NCI-H2029 treated with DMSO at 0.1 percent for 48 hours (cell line): Measurements from ENCODE around the gene PLCB2.
A peak's percentile ranks its signal among the peaks of the same experiment; 100 is the strongest.

ENCODE experiments used
- DNase-seq: peaks from one replicate; lab custom pipeline; 2025; lab: John Stamatoyannopoulos, UW

PLCB2 gene

DNA sequence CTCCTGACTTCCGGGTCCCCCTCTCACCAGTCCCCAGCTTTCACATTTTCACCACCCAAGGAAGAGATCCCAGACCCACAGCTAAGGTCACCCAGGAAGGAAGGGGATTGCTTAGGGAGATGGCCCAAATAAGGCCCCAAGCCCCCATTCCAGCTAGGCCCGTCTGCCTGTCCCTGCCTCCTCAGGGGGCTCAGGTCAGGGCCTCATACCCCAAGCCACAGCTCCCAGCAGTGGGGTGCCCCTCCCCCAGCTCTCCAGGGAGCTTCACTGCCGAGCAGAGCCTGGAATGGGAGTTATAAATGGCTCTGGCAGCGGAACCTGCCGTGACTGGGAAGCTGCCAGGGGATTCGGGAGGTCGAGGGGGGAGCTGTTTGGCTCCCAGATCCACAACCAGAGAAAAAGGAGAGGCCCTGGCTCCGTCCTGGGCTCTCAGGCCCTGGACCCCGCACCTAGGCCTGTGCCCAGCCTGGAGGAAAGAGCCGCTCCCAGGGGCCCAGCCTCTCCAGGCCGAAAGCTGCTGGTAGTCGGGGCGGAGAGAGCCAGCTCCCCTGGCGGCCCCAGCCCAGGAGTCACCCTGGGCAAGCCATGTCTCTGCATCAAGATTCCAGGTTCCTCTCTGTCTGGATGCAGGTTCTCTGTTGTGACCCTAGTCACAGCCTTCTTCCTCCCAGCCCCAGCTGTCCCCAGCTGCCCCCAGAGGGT is 32.5 kb upstream of the PLCB2 start:
- DNase-seq = no peak

DNA sequence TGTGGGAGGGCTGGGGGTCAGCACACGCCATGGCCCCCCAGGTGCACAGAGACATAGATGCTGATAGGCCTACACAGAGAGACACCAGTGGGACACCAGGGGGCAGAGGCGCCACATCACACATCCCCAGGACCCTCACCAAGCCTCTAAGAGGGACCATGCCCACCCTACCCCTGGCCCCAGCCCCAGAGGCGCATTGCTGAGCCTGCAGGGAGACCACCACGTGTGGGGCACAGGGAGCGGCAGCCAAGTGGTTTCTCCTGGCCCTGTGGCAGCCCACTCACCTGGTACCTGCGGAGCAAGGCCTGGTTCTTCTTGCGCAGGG is 31.8 kb upstream of the PLCB2 start:
- no peak for DNase-seq

DNA sequence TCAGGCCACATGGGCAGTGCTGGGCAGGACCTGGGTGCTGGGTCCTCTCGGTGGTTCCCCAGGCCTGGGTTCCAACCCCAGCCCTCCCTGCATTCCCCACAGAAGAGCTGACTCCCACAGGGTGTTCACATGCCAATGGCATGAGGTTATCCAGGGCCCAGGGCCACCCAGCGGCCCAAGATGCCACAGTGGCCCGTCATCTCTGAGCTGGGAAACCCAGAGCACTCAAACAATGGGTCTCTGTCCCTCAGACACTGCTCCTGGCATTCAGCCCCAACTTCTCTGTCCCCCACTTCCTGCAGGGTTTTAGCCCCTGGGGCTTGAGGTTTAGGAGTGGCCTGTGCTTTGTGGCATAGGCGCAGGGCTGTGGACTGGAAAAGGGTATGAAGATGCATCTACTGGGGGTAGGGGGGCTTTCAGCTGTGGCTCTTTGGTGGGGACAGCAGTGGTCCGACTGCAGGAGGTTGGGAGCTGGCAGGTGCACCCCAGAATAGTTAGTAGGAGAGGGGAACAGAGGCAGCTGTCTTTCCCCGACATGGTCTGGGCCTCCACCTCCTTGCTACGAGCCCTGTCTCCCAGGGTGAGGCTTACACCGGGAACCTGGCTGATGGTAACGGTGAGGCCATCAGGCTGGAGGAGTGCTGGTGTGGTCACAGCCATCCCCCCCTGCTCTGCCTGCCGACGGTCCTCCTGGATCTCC is 31.3 kb upstream of the PLCB2 start:
- no peak for DNase-seq

DNA sequence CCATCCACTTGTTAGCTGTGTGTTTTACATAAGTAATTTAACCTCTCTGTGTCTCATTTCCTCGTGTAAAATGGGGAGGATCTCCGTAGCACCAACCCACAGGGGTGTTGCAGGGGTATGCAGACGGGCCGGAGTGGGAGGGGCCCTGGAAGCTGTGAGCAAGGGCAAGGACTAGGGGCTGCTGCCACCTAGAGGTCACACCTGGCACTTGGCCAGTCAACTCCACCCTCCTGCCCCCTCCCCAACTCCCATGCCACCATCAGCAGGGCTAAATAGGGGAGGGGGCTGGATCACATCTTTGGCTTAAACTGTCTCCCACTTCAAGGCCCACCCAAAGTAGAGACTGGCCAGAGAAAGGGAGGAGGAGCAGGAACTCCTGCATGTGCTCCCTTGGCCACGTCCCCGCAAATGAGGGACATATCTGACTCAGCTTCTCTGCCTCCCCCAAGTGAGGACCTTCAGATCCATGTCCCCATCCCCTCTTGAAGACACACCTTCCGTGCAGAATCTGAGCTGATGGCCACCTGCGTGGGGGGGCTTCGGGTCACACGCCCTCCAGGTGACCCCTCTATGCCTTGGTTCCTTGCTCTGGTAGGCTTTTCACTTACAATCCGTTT is 30.4 kb upstream of the PLCB2 start:
- DNase-seq = no peak

DNA sequence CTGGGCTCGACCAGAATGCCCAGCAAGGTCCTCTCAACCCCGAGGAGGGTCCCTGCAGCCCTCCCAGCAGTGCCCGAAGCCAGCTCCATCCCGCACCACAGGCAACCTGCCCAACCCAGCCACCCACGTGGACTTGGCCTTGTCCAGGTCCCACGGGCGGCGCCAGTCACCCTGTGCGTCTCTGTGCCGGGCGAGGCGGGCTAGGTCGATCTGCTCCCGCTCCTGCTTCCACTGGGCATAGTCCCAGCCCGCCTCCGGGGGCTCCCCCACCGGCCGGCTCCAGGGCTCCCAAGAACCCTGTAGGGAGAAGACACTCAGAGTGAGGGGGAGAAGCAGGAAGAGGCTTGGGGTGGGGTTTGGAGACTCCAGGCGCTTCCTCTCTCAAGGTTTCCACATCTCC is 29.9 kb upstream of the PLCB2 start:
- no peak for DNase-seq

DNA sequence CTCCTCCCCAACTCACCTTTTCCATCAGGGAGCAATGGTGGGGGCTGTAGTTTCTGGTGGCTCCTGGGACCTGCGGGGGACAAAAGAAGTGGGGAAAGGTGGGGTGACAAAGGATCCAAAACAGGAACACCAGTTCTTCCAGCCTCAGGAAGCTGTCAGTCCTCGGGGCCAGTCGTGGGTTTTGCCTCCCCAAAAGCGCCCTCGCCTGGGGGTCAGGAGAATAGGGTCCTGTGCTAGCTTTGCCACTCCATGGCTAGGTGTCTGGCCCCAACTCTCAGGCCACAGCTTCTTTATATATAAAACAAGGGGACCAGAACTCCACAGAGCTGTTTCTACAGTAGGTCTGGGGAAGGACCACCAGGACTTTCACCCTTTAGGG is 29.0 kb upstream of the PLCB2 start:
- no peak for DNase-seq

DNA sequence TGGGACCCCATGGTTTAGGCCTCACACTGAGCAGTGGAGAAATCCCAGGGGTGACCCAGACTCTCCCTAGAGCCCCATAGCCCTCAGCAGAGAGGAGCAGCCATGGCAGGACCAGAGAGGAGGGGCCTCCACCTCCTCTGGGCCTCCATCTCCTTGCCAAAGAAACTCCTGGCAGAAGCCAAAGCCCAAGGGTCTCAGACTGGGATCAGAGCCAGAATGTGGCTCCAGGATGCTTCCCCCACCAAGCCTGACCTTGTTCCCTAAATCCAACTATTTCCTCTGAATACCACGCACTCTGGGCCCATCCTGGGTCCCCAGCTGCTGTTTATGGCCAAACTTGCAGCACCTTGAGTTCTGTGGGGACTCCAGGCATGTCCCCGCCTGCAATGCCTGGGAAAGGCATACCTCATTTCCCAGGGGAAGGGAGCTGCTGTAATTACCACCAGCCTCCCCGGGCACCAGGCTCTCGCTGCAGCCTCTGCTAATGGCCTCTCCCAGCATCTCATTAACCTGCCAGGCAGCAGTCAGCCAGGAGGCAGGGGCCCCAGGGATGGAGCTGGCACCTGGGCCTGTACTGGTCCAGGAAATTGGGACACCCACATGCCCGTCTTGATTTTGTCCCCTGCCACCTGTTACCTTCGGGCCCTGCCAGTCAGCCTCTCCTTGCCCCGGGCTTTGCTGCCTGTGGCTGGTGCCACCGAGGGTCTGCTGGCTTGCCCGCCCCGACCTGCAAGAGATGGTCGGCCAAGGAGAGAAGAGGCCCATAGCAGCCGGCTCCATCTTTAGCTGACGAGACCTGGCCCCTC is 28.4 kb upstream of the PLCB2 start:
- no peak for DNase-seq

DNA sequence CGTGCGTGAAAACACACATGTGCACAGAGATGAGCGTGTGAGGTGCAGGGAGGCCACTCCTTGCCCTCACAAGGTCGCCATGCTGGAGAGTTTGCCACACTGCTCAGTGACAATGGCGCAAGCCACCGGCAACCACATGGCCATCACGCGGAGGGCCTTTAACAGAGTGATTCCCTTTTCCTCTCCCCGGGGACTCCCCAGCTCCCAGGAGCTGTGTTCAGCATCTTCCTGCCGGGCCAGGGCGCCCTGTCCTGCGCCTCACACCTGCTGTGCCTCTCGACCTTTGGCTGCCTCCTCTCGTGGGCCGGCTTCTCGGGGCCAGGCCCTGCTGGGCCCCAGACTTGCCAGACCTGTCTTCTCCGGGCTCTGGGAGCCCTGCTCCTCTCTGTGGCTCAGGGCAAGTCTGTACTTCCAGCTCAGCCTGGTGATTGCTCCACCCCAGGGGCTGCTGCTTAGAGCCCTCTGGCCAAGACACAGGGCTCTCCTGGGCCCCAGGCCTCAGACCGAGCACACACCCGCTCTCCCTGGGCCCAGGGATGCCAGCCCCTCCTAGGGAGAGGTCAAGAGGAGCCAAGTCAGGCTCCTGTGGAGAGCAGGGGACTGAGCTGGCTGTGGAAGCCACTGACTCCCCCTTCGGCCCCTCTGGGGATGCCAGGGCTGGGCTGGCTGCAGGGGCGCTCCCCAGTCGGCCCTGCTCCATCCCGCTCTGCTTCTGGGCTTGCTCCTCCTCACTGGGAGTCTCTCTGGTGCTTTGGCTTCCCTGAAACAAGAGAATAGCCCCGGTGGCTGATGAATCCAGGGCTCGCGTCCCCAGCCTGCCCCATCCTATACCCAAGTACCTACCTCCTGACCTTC is 27.4 kb upstream of the PLCB2 start:
- DNase-seq = no peak

DNA sequence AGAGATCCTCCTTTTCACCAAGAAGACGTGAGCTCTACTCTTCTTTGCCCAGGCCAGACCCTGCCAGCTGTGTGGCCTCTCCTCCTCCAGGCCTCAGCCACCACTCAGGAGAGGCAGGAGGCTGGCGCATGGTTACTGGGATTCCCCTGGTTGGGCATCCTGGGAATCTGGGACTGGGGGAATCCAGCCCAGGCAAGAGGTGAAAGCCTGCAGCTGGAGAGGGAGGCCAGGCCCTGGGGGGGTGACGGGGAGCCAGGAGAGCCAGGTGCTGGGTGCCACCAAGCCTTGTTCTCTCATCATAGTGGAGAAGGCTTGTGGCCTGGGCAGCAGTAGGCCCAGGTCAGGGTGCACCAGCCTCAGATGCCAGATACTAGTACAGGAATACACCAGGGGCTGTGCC is 26.8 kb upstream of the PLCB2 start:
- no peak for DNase-seq

DNA sequence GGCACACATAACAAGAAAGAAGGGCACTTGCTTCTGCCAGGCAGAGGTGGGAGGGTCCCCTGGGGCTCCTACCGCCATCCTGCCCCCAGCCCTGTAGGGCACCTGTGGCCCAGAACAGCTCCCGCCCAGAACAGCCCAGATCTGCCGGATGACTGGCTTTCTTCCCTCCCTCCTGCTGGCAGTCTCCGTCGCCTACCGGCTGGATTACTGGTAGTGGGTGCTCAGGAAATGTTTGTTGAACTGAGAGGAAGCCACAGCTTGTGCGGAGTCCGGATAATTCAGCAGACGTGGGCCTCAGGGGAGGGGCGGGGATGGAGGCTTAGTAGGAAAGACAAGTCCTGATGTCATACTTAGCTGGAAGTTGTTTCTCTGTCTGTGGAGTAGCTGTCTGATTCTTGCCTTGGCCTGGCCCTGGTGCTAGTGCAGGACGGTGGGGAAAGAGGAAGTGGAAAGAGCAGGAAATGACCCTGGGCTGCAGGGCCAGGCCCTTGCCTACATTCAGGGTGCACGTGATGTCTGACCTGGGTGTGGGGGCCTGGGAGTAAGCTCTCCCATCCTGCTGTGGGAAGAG is 26.3 kb upstream of the PLCB2 start:
- no peak for DNase-seq

DNA sequence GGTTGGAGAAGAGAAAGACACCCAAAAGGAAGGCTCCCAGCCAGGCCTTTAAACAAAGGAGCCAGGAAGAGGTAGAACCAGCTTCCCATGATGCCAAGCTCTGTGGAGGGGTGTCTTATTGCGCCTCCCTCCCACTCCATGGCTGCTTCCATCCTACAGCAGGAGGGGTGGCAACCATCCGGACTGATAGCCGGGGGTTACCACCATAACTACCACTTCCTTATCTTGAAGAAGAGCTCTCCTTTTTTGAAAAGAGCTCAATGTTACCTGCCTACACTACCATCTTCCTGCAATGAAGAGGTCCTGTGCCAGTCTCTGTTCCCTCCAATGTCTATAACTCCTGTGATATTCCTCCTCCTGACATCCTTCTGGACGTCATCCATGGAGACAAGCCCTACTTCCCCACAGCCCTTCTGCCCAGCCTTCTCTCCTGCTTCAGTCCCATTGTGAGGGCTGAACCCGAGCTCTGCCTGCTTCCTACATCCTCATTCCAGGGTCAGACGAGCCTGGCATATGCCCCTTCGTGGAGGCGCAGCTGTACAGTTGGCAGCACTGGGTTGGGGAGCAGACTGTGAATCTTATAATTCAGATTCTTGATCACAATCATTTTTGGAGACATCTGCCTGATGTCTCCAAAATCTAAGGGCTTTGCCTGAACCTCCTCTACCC is 24.5 kb upstream of the PLCB2 start:
- no peak for DNase-seq

DNA sequence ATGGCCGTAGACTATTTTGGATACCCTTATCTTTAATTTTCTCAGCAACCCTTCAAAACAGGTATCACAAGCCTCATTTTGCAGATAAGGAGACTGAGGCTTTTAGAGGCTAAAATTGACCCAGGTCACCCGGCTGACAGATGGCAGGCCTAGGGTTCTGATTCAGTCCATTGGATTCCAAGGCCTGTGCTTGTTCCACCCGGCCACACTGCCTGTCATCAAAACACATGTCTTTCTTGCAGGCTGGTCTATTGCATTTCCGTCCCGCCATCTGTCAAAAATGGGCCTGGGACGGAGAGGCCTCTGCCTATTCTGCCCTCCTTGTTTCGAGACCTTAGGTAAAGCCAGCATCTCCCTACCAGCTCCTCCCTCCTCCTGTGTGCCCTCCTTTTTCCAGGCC is 23.9 kb upstream of the PLCB2 start:
- no peak for DNase-seq

DNA sequence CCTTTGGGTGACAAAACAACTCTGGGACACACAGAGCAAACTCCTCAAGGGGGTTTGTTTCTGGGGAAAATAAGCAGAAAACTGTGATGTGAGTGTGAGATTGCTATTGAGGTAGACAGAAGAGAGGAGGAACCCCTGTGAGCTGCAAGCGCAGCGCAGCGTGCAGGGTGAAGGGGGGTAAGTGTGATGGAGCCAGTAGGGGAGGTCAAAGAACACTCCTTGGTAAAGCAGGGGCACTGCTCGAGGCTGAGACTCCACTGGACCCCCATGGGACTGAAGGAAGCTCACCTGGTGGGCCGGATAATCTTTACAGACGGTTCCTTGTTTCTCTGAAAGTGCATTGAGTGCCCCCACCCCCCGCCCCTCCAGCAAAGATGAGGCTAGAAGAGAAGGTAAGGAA is 23.3 kb upstream of the PLCB2 start:
- no peak for DNase-seq

DNA sequence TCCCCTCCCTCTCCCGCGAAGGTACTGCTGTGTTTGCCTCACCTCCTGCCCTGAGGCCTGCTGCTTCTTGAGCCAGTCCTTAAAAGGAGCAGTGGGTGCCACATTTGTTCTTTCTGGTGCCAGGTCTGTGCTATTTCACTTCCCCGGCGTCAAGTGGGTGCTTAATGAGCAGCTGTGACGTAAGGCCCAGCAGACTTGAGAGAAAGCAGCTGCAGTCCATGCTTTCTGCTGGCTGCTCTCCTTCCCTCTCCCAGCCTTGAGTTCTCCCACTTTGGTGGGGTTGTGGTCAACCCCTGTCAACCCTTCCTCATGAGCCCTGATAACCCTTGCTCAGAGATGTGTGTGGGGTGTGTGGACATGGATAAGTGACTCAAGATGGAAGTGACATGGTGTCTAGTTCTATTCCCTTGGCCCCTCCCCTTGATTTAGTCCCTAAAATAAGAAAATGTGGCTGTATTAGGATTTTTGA is 22.7 kb upstream of the PLCB2 start:
- DNase-seq = peak; percentile 30

DNA sequence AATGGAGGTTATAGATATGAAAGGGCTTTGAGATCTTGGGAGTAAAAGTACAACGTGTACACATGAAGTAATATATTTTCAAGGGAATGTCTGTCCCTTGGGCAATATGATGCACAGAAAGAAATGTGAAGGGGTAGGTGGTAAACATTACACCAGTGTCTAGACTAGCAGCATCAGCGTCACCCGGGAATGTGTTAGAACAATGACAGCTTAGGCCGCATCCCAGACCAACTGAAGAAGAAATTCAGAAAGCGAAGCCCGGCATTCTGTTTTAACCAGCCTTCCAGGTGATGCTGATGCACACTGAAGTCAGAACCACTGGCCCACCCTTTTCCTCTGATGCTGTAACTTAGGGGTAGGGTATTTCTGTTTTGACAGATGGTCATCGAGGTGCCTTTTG is 22.1 kb upstream of the PLCB2 start:
- DNase-seq = no peak

DNA sequence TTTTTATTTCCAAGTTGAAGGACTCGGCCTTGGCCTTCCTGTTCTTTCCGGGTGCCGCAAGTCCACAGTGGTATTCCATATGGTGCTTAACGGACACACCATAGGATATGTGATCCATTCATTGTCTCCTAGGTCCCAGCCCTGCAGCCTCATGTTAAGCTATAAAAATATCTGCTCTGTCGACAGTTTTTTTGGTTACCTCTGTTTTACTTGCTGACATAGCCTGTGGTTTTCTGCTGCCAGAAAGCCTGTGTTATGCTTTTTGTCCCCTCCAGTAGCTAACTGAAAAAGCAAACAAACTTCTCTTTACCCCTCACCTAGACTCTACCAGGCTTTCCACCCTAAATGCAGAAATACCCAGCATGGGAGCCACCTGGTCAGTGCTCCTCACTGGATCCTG is 21.0 kb upstream of the PLCB2 start:
- no peak for DNase-seq

DNA sequence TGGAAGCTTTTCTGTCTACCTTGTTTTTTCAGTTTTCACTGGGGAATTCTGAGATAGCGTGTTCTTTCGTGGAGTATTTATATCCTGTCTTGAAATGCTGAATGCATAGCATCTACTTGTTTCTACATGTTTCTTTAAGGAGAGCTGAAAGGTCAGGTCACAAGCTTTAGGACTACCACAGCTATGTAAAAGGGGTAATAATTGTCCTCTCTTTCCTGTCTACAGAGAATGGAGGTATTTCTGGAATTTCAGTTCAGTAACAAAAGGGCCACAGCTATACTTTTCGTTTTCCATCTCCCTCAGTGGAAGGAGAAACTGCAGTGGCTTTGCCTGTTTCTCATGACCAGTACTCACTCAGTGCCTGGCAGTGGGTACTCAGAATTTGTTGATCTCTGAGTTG is 20.4 kb upstream of the PLCB2 start:
- no peak for DNase-seq

DNA sequence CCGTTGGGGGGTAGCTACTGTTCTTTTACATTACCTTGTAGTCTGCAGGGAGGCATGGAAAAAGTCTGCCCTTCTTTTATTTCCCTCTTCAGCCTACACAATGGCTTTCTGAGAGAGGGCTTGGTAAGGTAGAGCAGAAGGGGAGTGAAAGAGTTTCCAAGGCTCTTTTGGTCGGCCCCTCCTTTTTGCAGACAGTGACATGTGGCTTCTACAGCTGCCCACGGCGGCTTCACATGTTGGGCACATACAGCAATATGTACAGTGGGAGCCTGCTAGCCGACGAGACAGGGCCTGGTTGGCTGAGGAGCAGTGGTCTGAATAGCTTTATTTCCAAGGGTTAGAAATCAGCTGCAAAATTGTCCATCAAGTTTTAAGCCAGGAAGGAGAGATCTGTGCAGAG is 19.7 kb upstream of the PLCB2 start:
- DNase-seq = no peak

DNA sequence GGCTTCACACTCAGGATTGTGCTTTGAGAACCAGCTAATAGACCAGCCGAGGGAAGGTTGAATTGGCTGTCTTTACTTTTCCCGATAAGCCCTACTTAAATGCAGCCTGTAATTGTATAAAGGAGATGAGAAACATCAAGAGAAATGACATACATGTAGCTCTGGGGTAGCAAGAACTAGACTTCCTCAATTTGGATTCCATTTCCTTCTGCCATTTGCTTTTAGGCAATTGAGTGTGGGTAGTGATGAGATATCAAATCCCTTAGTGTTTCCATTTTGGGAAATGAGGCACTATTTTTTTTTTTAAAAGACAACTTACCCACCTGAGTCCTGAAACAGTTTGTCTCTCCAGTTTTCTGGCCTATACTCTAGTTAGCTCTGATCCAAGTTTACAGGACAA is 18.0 kb upstream of the PLCB2 start:
- no peak for DNase-seq

DNA sequence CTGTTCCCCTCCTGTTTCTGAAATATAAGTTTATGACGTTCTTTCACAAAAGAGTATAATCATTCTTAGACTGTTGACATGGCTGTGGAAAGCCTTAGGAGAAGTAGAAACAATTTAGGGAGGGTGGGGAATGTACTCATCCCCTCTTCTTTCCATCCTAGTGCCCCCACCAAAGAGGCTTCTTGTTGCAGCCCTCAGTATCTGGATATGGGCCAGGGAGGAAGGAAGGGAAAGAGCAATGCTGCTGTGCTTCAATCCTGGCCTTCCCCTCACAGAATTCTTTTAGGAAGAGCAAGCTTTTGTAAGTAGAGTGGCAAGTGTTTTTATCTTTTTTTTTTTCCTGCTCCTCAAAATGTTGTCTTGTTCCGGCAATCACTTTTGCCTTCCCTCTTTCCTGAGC is 17.5 kb upstream of the PLCB2 start:
- no peak for DNase-seq
